ENCODE results near the gene RHOD.

DNA sequence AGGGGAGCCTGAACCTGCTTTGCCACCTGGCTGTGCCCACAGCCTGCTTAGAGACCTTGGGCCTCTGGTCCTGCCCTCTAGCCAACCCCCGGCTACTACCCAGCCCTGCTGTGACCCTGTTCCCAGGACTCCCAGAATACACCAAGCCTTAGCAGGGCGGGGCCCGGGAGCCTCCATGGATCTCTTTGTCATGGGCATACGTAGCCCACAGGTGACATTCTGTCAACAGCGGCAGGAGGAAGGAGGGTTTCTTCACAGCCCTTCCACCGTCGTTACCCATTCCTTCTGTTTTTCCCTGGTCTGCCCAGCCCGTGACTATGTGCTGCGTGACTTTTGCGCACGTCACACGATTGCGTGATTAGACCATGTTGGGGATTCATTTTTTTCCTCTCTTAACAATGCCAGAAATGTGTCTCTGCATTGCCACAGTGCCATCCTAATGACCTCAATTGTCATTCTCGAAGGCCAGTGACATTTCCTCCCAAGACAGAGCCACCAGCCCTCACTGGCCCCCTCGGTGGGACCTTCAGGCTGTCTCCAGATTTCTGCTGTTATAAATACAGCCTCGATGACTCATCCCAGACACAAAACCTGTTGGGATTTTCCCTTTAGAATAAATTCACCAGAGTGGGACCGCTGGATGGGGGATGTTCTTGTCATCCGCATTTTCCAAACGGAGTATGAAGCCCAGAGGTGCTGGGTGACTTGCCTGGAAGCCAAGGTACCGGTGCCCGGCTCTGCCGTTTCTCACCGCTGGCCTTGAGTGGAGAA lies 24.7 kb upstream of the RHOD start:
- no peak for TF ChIP-seq MYC (IDR thresholded peaks at IDR 0.05; ENCODE audit: low read depth, low read length)
- TF ChIP-seq, protein P1, sequence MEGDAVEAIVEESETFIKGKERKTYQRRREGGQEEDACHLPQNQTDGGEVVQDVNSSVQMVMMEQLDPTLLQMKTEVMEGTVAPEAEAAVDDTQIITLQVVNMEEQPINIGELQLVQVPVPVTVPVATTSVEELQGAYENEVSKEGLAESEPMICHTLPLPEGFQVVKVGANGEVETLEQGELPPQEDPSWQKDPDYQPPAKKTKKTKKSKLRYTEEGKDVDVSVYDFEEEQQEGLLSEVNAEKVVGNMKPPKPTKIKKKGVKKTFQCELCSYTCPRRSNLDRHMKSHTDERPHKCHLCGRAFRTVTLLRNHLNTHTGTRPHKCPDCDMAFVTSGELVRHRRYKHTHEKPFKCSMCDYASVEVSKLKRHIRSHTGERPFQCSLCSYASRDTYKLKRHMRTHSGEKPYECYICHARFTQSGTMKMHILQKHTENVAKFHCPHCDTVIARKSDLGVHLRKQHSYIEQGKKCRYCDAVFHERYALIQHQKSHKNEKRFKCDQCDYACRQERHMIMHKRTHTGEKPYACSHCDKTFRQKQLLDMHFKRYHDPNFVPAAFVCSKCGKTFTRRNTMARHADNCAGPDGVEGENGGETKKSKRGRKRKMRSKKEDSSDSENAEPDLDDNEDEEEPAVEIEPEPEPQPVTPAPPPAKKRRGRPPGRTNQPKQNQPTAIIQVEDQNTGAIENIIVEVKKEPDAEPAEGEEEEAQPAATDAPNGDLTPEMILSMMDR (IDR thresholded peaks at IDR 0.05; ENCODE audit: extremely low read depth in 1 of 2, insufficient read depth in 1 of 2, low read depth in 1 of 2, low read length in 2 of 2) = no peak
- TF ChIP-seq, protein P2, sequence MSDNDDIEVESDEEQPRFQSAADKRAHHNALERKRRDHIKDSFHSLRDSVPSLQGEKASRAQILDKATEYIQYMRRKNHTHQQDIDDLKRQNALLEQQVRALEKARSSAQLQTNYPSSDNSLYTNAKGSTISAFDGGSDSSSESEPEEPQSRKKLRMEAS (IDR thresholded peaks at IDR 0.05; ENCODE audit: insufficient read depth, insufficient read length) = no peak
- TF ChIP-seq POLR2AphosphoS5 (IDR thresholded peaks at IDR 0.05; ENCODE audit: insufficient read depth, low read depth, low read length) = no peak
